GM21381 (cell line): ENCODE measurements around the gene MVB12B.
"Not testable (repeated sequence)": the region's sequence is repeated elsewhere in the genome, so short reads cannot be mapped to it uniquely, and the experiment has no call there.

Experiments used
- ATAC-seq: cut with Tn5 transposase; IDR thresholded peaks from one replicate; pipeline ENCODE4 v1.9.1; 2021; ENCODE audit warnings: mild to moderate bottlenecking, moderate library complexity; ENCODE audit not compliant: unreplicated experiment

MVB12B gene

GRCh38 chr9:126464694-126465441 lies 138.2 kb downstream of the MVB12B start:
- no peak for ATAC-seq

- no peak for ATAC-seq
Observed at GRCh38 chr9:126465977-126466376, 139.3 kb downstream of the MVB12B start.

GRCh38 chr9:126468141-126468825 lies 141.7 kb downstream of the MVB12B start:
- no peak for ATAC-seq

GRCh38 chr9:126470241-126470993 lies 143.8 kb downstream of the MVB12B start:
- ATAC-seq: peak; percentile 51

GRCh38 chr9:126471084-126471624 lies 144.5 kb downstream of the MVB12B start:
- peak; percentile 81 for ATAC-seq

GRCh38 chr9:126472198-126472947 lies 145.7 kb downstream of the MVB12B start:
- ATAC-seq: no peak

GRCh38 chr9:126472948-126473298 lies 146.3 kb downstream of the MVB12B start:
- ATAC-seq: no peak

GRCh38 chr9:126474206-126474765 lies 147.7 kb downstream of the MVB12B start:
- ATAC-seq: no peak

GRCh38 chr9:126474786-126475485 lies 148.3 kb downstream of the MVB12B start:
- ATAC-seq: no peak

- ATAC-seq: no peak
Observed at GRCh38 chr9:126475933-126476555, 149.4 kb downstream of the MVB12B start.

- not testable (repeated sequence) for ATAC-seq
Observed at GRCh38 chr9:126477432-126477831, 150.8 kb downstream of the MVB12B start.

GRCh38 chr9:126478216-126478981 lies 151.8 kb downstream of the MVB12B start:
- ATAC-seq: no peak

- ATAC-seq: no peak
Observed at GRCh38 chr9:126479515-126479914, 152.9 kb downstream of the MVB12B start.

- ATAC-seq: no peak
Observed at GRCh38 chr9:126480813-126481212, 154.2 kb downstream of the MVB12B start.

- ATAC-seq: no peak
Observed at GRCh38 chr9:126481862-126482261, 155.2 kb downstream of the MVB12B start.

GRCh38 chr9:126482361-126483044 lies 155.9 kb downstream of the MVB12B start:
- no peak for ATAC-seq

- no peak for ATAC-seq
Observed at GRCh38 chr9:126483468-126484073, 156.9 kb downstream of the MVB12B start.

- no peak for ATAC-seq
Observed at GRCh38 chr9:126485662-126486061, 159.0 kb downstream of the MVB12B start.
